Measurements from ENCODE around the gene GLIS1.

DNA sequence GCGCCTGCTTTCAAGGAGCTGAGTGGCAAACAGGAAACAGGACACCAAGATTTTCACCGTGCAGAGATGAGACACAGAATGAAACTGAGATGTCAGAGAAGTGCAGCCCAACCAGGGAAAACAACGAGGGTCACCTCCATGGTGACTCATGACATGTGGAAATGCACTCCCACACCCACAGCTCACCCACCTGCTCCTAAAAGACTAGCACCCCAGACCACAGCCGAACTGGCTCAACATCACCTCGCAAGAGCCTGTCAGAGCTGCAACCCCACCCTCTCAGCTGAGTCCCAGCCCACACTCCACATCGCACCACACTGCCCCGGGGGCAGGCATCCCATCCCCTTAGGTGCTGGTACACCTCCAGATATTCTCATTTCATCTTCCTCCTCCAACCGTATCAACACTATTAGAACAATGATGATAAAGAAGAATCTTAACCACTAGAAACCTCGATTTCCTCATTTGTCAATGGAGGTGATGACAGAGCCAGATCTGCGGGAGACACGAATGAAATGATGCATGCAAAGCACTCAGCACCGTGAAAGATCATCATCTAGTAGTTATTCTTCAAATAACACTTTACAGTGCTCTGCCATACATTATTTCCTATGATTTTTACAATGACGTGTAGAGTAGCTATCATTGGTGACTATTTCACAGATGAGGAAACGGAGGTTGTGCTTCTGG is 176.5 kb downstream of the GLIS1 start:
- TF ChIP-seq, protein P1, sequence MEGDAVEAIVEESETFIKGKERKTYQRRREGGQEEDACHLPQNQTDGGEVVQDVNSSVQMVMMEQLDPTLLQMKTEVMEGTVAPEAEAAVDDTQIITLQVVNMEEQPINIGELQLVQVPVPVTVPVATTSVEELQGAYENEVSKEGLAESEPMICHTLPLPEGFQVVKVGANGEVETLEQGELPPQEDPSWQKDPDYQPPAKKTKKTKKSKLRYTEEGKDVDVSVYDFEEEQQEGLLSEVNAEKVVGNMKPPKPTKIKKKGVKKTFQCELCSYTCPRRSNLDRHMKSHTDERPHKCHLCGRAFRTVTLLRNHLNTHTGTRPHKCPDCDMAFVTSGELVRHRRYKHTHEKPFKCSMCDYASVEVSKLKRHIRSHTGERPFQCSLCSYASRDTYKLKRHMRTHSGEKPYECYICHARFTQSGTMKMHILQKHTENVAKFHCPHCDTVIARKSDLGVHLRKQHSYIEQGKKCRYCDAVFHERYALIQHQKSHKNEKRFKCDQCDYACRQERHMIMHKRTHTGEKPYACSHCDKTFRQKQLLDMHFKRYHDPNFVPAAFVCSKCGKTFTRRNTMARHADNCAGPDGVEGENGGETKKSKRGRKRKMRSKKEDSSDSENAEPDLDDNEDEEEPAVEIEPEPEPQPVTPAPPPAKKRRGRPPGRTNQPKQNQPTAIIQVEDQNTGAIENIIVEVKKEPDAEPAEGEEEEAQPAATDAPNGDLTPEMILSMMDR (IDR thresholded peaks at IDR 0.05), result no peak
- no peak for TF ChIP-seq POLR2A (IDR thresholded peaks at IDR 0.05)
